Measurements from ENCODE around the gene ANHX.
"Not testable (repeated sequence)": the region's sequence is repeated elsewhere in the genome, so short reads cannot be mapped to it uniquely, and the experiment has no call there.

ANHX gene

GRCh38 chr12:133235401-133236112, at the start of gene ANHX:
Gene ANHX, minus strand, starts transcription at chr12:133235877. Its CDS starts 1,521 bp downstream, at chr12:133234356.
- no peak for DNase-seq

GRCh38 chr12:133264668-133265067, 29.0 kb upstream of the ANHX start:
- not testable (repeated sequence) for DNase-seq

- DNase-seq = no peak
These were observed 28.5 kb upstream of the ANHX start for GRCh38 chr12:133264173-133264572.

- no peak for DNase-seq
These were observed 20.6 kb upstream of the ANHX start for GRCh38 chr12:133256321-133256720.

- DNase-seq = not testable (repeated sequence)
These were observed 20.2 kb upstream of the ANHX start for GRCh38 chr12:133255833-133256232.

- DNase-seq = no peak
These were observed 16.1 kb upstream of the ANHX start for GRCh38 chr12:133251732-133252131.

GRCh38 chr12:133236556-133236955, 879 bp upstream of the ANHX start:
- no peak for DNase-seq

- no peak for DNase-seq
These were observed 467 bp upstream of the ANHX start for GRCh38 chr12:133236144-133236543.

- no peak for DNase-seq
These were observed 706 bp downstream of the ANHX start for GRCh38 chr12:133234971-133235370.

- no peak for DNase-seq
These were observed 1.6 kb downstream of the ANHX start for GRCh38 chr12:133233993-133234564.

GRCh38 chr12:133233006-133233405, 2.7 kb downstream of the ANHX start:
- DNase-seq = no peak

- no peak for DNase-seq
These were observed 4.7 kb downstream of the ANHX start for GRCh38 chr12:133231001-133231400.

GRCh38 chr12:133227281-133227852, 8.3 kb downstream of the ANHX start:
- DNase-seq = no peak

GRCh38 chr12:133226690-133227089, 9.0 kb downstream of the ANHX start:
- no peak for DNase-seq

GRCh38 chr12:133225527-133225926, 10.2 kb downstream of the ANHX start:
- DNase-seq = no peak

- no peak for DNase-seq
These were observed 13.5 kb downstream of the ANHX start for GRCh38 chr12:133222211-133222610.

- DNase-seq = no peak
These were observed 14.4 kb downstream of the ANHX start for GRCh38 chr12:133221241-133221640.

- DNase-seq = no peak
These were observed 15.2 kb downstream of the ANHX start for GRCh38 chr12:133220521-133220920.

GRCh38 chr12:133217219-133217618, 18.5 kb downstream of the ANHX start:
- DNase-seq = no peak

- no peak for DNase-seq
These were observed 20.0 kb downstream of the ANHX start for GRCh38 chr12:133215724-133216123.

GRCh38 chr12:133206390-133206789, 29.3 kb downstream of the ANHX start:
- no peak for DNase-seq

GRCh38 chr12:133204264-133204603, 31.4 kb downstream of the ANHX start:
- DNase-seq = no peak

GRCh38 chr12:133203344-133204263, 32.1 kb downstream of the ANHX start:
- DNase-seq = no peak

Data from hematopoietic multipotent progenitor cell treated with erythropoietin and hydrocortisone succinate and interleukin-3 and kit ligand, for 8 days (in vitro differentiated cells).